ENCODE data around the gene ANTXR1. TPM values are rescaled to one million over a fixed set of nuclear protein-coding genes. Genes with fewer than 3 reads are reported as not detected.

The ANTXR1 gene
- total RNA-seq, 4 donors from 2014 or later: 52.8 to 116 (median 98.9) TPM

GRCh38 chr2:69162057-69162456 lies 149.1 kb downstream of the ANTXR1 start:
- Histone ChIP-seq H3K4me3 (no peak overlapping the region), H3K36me3 (peaks cover 0 to 18% of the 10 kb centered on the region in 2 donors), H3K27me3 (no peaks in the 10 kb centered on the region), H3K27ac (peak overlapping the region; percentile 35 to 74 (median 65)), H3K9me3 (no peaks in the 10 kb centered on the region), H3K4me1 (peaks cover 6 to 69% (median 26%) of the 10 kb centered on the region in 3 donors)
- no peak for ATAC-seq
- TF ChIP-seq CTCF (IDR thresholded peaks at IDR 0.05) (no peak), POLR2AphosphoS5 (IDR thresholded peaks at IDR 0.05) (no peak), EP300 (IDR thresholded peaks at IDR 0.05) (no peak), POLR2A (IDR thresholded peaks at IDR 0.05) (no peak)

GRCh38 chr2:69163109-69163508 lies 150.1 kb downstream of the ANTXR1 start:
- TF ChIP-seq EP300 (IDR thresholded peaks at IDR 0.05): no peak
- TF ChIP-seq POLR2A (IDR thresholded peaks at IDR 0.05): no peak
- TF ChIP-seq POLR2AphosphoS5 (IDR thresholded peaks at IDR 0.05): peak; percentile 72
- ATAC-seq: peak; percentile 85
- H3K27me3 ChIP-seq: no peaks in the 10 kb centered on the region
- peak overlapping the region; percentile 35 to 74 (median 69) for H3K27ac ChIP-seq
- H3K4me1 ChIP-seq: peaks cover 6 to 80% (median 31%) of the 10 kb centered on the region in 3 donors
- WGBS, 2 donors (ENCODE audit: low coverage in 1 of 2): 9 to 17% methylated on average over 6 of the region's 6 CpGs
- H3K36me3 ChIP-seq: peaks cover 0 to 7% of the 10 kb centered on the region in 2 donors
- H3K9me3 ChIP-seq: no peaks in the 10 kb centered on the region
- no peak overlapping the region for H3K4me3 ChIP-seq

GRCh38 chr2:69163556-69163955 lies 150.6 kb downstream of the ANTXR1 start:
- Histone ChIP-seq H3K36me3 (peaks cover 0 to 6% of the 10 kb centered on the region in 2 donors), H3K27ac (peak overlapping the region; percentile 35 to 74 (median 69)), H3K4me1 (peaks cover 6 to 84% (median 31%) of the 10 kb centered on the region in 3 donors), H3K9me3 (no peaks in the 10 kb centered on the region), H3K27me3 (no peaks in the 10 kb centered on the region), H3K4me3 (no peak overlapping the region)
- WGBS, 2 donors (ENCODE audit: low coverage in 1 of 2): 91 to 92% methylated on average over 6 to 7 of the region's 7 CpGs
- TF ChIP-seq CTCF (IDR thresholded peaks at IDR 0.05): no peak
- no peak for TF ChIP-seq POLR2AphosphoS5 (IDR thresholded peaks at IDR 0.05)
- no peak for TF ChIP-seq POLR2A (IDR thresholded peaks at IDR 0.05)
- no peak for TF ChIP-seq EP300 (IDR thresholded peaks at IDR 0.05)
- ATAC-seq: no peak

- Histone ChIP-seq H3K4me1 (peaks cover 6 to 91% (median 34%) of the 10 kb centered on the region in 3 donors), H3K27ac (peak overlapping the region; percentile 35 to 74 (median 69)), H3K27me3 (no peaks in the 10 kb centered on the region), H3K36me3 (peaks cover 0 to 6% of the 10 kb centered on the region in 2 donors), H3K4me3 (no peak overlapping the region), H3K9me3 (no peaks in the 10 kb centered on the region)
- TF ChIP-seq POLR2AphosphoS5 (IDR thresholded peaks at IDR 0.05): peak; percentile 74
- TF ChIP-seq CTCF (IDR thresholded peaks at IDR 0.05): no peak
- no peak for ATAC-seq
- 68 to 72% methylated on average over 8 of the region's 8 CpGs for WGBS, 2 donors (ENCODE audit: low coverage in 1 of 2)
These were observed 151.2 kb downstream of the ANTXR1 start for GRCh38 chr2:69164061-69164778.

GRCh38 chr2:69165091-69165880 lies 152.3 kb downstream of the ANTXR1 start:
- peaks cover 6 to 96% (median 35%) of the 10 kb centered on the region in 3 donors for H3K4me1 ChIP-seq
- 0 to 80% methylated on average over 1 to 10 of the region's 10 CpGs for WGBS, 2 donors (ENCODE audit: low coverage in 1 of 2)
- TF ChIP-seq EP300 (IDR thresholded peaks at IDR 0.05): no peak
- TF ChIP-seq CTCF (IDR thresholded peaks at IDR 0.05): no peak
- no peak for ATAC-seq
- peaks cover 0 to 14% of the 10 kb centered on the region in 2 donors for H3K36me3 ChIP-seq
- H3K4me3 ChIP-seq: no peak overlapping the region
- H3K27ac ChIP-seq: peak overlapping the region in 3 of 4 donors; percentile 67 to 74 (median 71)
- no peaks in the 10 kb centered on the region for H3K9me3 ChIP-seq
- H3K27me3 ChIP-seq: no peaks in the 10 kb centered on the region

Data from gastroesophageal sphincter (tissue), 4 donors.